ENCODE measurements around the gene BANF2. TPM values are rescaled to one million over a fixed set of nuclear protein-coding genes. Genes with fewer than 3 reads are reported as not detected.

Gene BANF2
- total and polyA plus RNA-seq, 2 of the 13 experiments (the other 11 are each of a cell fraction or from before 2014, with no cell fraction given): 0.35 TPM; not detected in 1

GRCh38 chr20:17710379-17711266 lies 10.9 kb downstream of the BANF2 start (continued):
- TF ChIP-seq ZNF781 (CRISPR knock-in tag; IDR thresholded peaks at IDR 0.05; ENCODE audit: borderline replicate concordance, not compliant biosample characterization) (no peak), ZNF512 (CRISPR knock-in tag; IDR thresholded peaks at IDR 0.05) (no peak; the same call in 1 of the 2 replicates), CBX5 (CRISPR knock-in tag; IDR thresholded peaks at IDR 0.05; ENCODE audit: borderline replicate concordance) (peak; percentile 70; the same call in 1 of the 2 replicates), ZNF318 (CRISPR knock-in tag; IDR thresholded peaks at IDR 0.05) (no peak), MAF1 (CRISPR knock-in tag; IDR thresholded peaks at IDR 0.05; ENCODE audit: borderline replicate concordance) (no peak), PBX3 (CRISPR knock-in tag; IDR thresholded peaks at IDR 0.05; ENCODE audit: borderline replicate concordance) (0 out of 2 replicates have a peak, but pooled peaks have one; percentile 64), ZGPAT (CRISPR knock-in tag; IDR thresholded peaks at IDR 0.05) (peak; percentile 87), ZNF274 (CRISPR knock-in tag; IDR thresholded peaks at IDR 0.05) (peak; percentile 19; the same call in 1 of the 2 replicates), ZBTB46 (CRISPR knock-in tag; IDR thresholded peaks at IDR 0.05; ENCODE audit: borderline replicate concordance) (no peak), IRF1 (CRISPR knock-in tag; IDR thresholded peaks at IDR 0.05; ENCODE audit: low read depth) (no peak), NFE2L2 (IDR thresholded peaks at IDR 0.05; ENCODE audit: low read length) (peak; percentile 76; the same call in 1 of the 2 replicates)

All from HepG2 (cell line).